SJCRH30 (cell line): ENCODE data around the gene KRTAP10-3. TPM values are rescaled to one million over a fixed set of nuclear protein-coding genes. Genes with fewer than 3 reads are reported as not detected.

Source experiments
- DNase-seq, 2 experiments: peaks; one replicate each; pipeline ENCODE4 v3.0.0-alpha.2; 2015 to 2020
- H3K27ac ChIP-seq: fragments of 250-450 bp; sonication (Bioruptor Pico); 2 replicates; pipeline ENCODE4 v1.5.1; 2020; ENCODE audit warnings: mild to moderate bottlenecking, moderate library complexity
- H3K27me3 ChIP-seq: fragments of 250-450 bp; sonication (Bioruptor Pico); 2 replicates; pipeline ENCODE4 v1.5.1; 2020; ENCODE audit warnings: mild to moderate bottlenecking, moderate library complexity
- H3K36me3 ChIP-seq: fragments of 250-450 bp; sonication (Bioruptor Pico); 2 replicates; pipeline ENCODE4 v1.5.1; 2020; ENCODE audit warnings: mild to moderate bottlenecking, moderate library complexity
- H3K4me1 ChIP-seq: fragments of 250-450 bp; sonication (Bioruptor Pico); 2 replicates; pipeline ENCODE4 v1.5.1; 2020; ENCODE audit warnings: mild to moderate bottlenecking, moderate library complexity
- H3K4me3 ChIP-seq: fragments of 250-450 bp; sonication (Bioruptor Pico); 2 replicates; pipeline ENCODE4 v1.5.1; 2020; ENCODE audit warnings: mild to moderate bottlenecking, moderate library complexity
- H3K9me3 ChIP-seq: fragments of 250-450 bp; sonication (Bioruptor Pico); replicated peaks from 2 replicates; pipeline ENCODE4 v1.5.1; 2020; ENCODE audit warnings: mild to moderate bottlenecking, moderate library complexity
- total RNA-seq: library from RNA; depleted of rRNA; stranded (reverse); fragments of >200 nt; shearing (Covaris generic); gene quantifications from 2 replicates; pipeline ENCODE4 v1.2.3, GENCODE V29; 2014; rRNA removed

The KRTAP10-3 gene
- total RNA-seq, 1 experiment from 2014 or later: not detected

DNA sequence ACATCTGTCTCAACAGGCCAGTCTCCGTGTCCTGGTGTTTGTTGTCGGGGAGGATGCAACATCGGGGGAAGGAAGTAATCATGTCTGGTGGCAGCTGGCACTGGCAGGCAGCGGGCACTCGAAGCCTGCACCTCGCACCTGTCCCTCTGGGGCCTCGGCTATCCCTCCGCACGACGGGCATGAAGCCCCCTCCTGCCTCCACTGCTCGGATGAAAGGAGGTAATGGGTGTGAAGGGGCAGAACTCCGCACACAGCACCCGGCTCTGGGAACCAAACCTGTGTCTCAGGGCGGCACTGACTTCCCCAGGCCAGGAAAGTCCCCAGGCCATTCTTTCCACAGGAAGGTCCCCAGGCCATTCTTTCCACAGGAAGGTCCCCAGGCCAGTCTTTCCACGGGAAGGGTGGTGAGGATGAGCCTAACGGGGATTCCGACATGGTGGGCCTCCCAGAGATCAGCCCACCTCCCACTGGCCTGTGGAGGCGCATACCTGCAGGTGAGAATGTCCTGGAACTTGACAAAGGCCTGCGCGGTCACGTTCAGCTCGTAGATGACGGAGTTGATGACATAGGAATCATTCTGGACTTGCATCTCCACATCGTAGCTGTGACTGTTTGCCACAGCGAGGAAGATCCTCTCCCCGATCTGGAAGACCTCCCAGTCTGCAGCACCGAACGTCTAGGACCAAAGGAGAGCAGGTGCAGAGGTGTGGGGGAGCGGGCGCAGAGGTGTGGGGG lies 49.7 kb downstream of the KRTAP10-3 start:
- Histone ChIP-seq H3K27ac (no peak overlapping the region), H3K4me1 (no peaks in the 10 kb centered on the region), H3K36me3 (no peaks in the 10 kb centered on the region)

GRCh38 chr21:44508426-44508710 lies 50.2 kb downstream of the KRTAP10-3 start:
- Histone ChIP-seq H3K27ac (no peak overlapping the region), H3K9me3 (no peaks in the 10 kb centered on the region), H3K27me3 (no peaks in the 10 kb centered on the region), H3K4me3 (no peak overlapping the region), H3K4me1 (no peaks in the 10 kb centered on the region), H3K36me3 (no peaks in the 10 kb centered on the region)
- DNase-seq: no peak

More for the DNA sequence above, 49.7 kb downstream of the KRTAP10-3 start:
- no peaks in the 10 kb centered on the region for H3K27me3 ChIP-seq
- no peak overlapping the region for H3K4me3 ChIP-seq
- no peak for DNase-seq
- no peaks in the 10 kb centered on the region for H3K9me3 ChIP-seq

Other genes starting within 250 kb of the KRTAP10-3 start
- 7.5 and 8.2 TPM in 2 replicates for gene CFAP410, start 219.4 kb downstream of the KRTAP10-3 start, total RNA-seq
- 0.61 and 0.87 TPM in 2 replicates for gene TRPM2, start 205.2 kb downstream of the KRTAP10-3 start, total RNA-seq
- not detected in 2 replicates for gene LRRC3, start 103.3 kb downstream of the KRTAP10-3 start, total RNA-seq
- not detected in 2 replicates for gene KRTAP10-1, start 18.6 kb downstream of the KRTAP10-3 start, total RNA-seq
- not detected in 2 replicates for gene KRTAP10-2, start 7.3 kb downstream of the KRTAP10-3 start, total RNA-seq
- not detected in 2 replicates for gene KRTAP10-4, start 14.9 kb upstream of the KRTAP10-3 start, total RNA-seq
- gene KRTAP10-5, start 21.8 kb upstream of the KRTAP10-3 start, total RNA-seq: not detected in 2 replicates
- gene KRTAP10-6, start 33.7 kb upstream of the KRTAP10-3 start, total RNA-seq: not detected in 2 replicates
- not detected in 2 replicates for gene KRTAP10-7, start 41.8 kb upstream of the KRTAP10-3 start, total RNA-seq
- not detected in 2 replicates for gene KRTAP10-8, start 53.3 kb upstream of the KRTAP10-3 start, total RNA-seq
- gene KRTAP10-9, start 68.3 kb upstream of the KRTAP10-3 start, total RNA-seq: not detected in 2 replicates
- gene KRTAP10-10, start 78.6 kb upstream of the KRTAP10-3 start, total RNA-seq: not detected in 2 replicates
- not detected in 2 replicates for gene KRTAP10-11, start 87.6 kb upstream of the KRTAP10-3 start, total RNA-seq
- not detected in 2 replicates for gene KRTAP12-4, start 95.9 kb upstream of the KRTAP10-3 start, total RNA-seq
- gene KRTAP12-3, start 99.1 kb upstream of the KRTAP10-3 start, total RNA-seq: not detected in 2 replicates
- gene KRTAP12-2, start 108.1 kb upstream of the KRTAP10-3 start, total RNA-seq: not detected in 2 replicates
- gene KRTAP12-1, start 123.4 kb upstream of the KRTAP10-3 start, total RNA-seq: not detected in 2 replicates
- not detected in 2 replicates for gene KRTAP10-12, start 138.4 kb upstream of the KRTAP10-3 start, total RNA-seq
- not detected in 2 replicates for gene TSPEAR, start 152.8 kb upstream of the KRTAP10-3 start, total RNA-seq
- gene UBE2G2, start 243.0 kb upstream of the KRTAP10-3 start, total RNA-seq: 79.5 and 90.5 TPM in 2 replicates